GM12875 (cell line): Measurements from ENCODE around the gene GRIK4.
A peak's percentile ranks its signal among the peaks of the same experiment; 100 is the strongest.

Experiments used
- H3K4me3 ChIP-seq: one replicate; pipeline ENCODE4 v1.5.1; 2011; ENCODE audit warnings: low read depth, low read length, control low read depth
- TF ChIP-seq, protein P1 (sequence below): IDR thresholded peaks from 2 replicates; pipeline ENCODE4 v1.5.1; 2011; ENCODE audit warnings: low read depth, mild to moderate bottlenecking, control low read depth, inconsistent platforms, low read length, moderate library complexity, borderline replicate concordance; ENCODE audit not compliant: insufficient read depth

The GRIK4 gene

DNA sequence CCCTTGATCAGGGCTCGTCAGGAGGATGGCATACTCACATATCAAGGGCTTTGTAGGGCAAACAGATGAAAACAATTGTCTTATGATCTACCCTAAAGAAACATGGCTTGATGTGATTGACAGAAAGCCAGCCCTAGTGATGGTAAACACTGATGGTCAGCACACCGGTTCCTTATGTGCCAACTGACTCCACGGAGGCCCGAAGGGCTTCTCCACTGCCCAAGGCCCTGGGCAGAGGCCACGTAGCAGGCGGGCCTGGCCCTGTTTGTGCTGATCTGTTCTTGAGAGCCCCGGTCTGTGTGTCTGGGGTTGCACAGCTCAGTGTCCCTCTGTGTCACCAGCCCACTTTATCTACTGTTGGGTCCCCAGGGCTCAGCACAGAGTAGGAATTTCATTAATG is 115.2 kb downstream of the GRIK4 start:
- TF ChIP-seq, protein P1, sequence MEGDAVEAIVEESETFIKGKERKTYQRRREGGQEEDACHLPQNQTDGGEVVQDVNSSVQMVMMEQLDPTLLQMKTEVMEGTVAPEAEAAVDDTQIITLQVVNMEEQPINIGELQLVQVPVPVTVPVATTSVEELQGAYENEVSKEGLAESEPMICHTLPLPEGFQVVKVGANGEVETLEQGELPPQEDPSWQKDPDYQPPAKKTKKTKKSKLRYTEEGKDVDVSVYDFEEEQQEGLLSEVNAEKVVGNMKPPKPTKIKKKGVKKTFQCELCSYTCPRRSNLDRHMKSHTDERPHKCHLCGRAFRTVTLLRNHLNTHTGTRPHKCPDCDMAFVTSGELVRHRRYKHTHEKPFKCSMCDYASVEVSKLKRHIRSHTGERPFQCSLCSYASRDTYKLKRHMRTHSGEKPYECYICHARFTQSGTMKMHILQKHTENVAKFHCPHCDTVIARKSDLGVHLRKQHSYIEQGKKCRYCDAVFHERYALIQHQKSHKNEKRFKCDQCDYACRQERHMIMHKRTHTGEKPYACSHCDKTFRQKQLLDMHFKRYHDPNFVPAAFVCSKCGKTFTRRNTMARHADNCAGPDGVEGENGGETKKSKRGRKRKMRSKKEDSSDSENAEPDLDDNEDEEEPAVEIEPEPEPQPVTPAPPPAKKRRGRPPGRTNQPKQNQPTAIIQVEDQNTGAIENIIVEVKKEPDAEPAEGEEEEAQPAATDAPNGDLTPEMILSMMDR: no peak
- H3K4me3 ChIP-seq: no peak overlapping the region

DNA sequence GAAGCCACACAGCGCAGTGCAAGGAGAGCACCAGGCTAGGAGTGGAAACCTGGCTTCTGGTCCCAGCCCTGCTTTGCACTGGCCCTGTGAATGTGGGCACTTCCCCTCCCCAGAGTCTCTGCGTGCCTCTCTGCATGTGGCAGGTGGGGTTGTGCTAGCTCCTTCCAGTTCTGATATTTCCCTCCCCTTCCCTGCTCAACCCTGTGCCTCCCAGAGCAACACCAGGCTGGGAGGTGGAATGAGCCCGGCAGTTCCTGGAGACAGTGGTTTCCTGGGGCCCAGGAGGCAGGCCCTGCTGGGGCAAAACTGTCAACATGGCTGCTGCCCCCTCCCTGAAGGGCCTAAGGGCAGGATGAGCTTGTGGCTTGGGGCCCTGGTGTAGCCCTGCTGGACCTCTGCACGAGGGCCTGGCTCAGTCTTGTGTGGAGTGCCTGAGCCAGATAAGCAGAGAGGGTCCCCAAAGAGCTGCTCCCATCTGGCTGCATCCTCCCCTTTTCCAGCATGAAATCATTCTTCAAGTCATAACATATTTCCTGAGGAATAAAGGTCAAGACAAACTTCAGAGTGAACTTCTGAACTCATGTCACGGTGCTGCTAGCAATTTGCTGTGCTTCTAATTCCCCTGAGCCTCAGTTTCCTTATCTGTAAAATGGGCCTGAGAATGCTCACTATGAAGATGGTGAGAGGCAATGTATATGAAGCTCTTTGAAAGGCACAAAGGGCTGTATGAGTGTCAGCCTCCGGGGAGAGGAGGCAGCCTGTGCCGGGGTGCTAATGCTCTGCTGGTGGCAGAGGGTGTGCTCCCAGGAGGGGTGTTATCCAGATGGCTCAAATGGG is 116.0 kb downstream of the GRIK4 start:
- H3K4me3 ChIP-seq: no peak overlapping the region
- TF ChIP-seq, protein P1: no peak

DNA sequence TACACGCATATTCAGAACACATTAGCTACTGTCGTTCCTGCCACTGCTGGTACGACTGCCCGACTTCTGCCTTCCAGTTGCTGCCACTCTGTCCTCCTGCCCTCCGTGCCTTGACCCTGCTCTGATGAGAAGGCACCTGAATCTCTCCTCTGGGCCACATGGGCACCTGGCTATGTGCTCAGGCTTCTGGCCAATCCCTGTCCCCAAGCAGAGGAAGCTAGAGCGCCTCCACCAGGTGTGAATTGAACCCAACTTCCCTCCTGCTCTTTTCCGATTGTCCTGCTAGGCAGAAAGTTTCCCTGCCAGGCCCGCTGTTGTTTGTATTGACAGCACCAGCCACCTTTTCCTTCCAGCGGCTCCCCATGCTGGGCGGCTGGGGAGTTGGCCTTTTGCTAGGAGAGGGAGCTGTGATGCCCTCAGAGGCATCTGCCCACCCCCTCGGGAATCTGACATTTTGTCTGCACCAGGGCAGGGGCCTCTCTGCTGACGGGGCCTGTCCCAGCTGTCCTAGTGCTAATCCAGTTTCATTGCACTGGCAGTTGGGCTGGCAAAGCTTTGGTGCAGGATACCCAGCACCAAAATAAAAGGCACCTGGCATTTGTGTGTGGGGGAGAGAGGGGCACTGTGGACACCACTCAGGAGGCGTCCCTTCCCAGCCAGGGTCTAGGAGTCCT is 118.0 kb downstream of the GRIK4 start:
- TF ChIP-seq, protein P1: no peak
- H3K4me3 ChIP-seq: no peak overlapping the region

DNA sequence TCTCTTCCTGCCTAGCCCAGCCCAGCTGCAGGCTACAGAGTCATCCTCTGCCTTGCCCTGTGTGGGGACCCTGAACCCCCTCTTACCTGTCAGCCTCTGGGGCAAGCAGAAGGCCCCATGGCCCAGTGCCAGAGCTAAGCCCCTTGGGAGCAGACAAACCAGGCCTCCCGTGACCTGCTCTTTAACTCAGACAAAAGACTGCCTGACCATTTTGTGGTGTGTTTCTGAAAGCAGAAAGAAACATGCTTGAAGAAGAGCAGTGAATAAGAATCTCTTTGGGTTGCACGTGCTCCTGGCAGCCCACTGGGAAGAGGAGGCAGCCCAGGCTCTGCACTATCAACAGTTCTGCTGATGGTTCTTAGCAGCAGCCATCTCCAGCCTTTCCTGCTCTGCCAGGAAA is 118.6 kb downstream of the GRIK4 start:
- no peak overlapping the region for H3K4me3 ChIP-seq
- TF ChIP-seq, protein P1: no peak

DNA sequence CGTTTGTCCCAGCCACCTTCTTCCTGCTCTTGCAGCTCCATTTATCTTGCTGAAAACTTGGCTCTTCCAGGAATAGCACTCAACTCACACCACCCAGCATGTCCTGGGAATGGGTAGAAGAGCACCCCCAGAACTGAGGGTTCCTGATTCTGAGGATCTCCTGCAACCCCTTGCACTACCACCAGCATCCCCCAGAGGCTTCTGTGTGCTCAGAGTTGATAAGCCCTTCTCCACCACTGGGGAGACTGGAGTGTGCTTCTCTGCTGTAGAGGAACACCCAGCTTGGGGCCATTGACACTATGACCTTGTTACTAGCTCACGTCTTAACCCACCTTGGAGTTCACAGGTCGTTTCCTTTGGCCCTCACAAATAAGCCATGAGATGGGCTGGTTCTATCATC is 121.0 kb downstream of the GRIK4 start:
- TF ChIP-seq, protein P1: peak; percentile 64
- H3K4me3 ChIP-seq: no peak overlapping the region

DNA sequence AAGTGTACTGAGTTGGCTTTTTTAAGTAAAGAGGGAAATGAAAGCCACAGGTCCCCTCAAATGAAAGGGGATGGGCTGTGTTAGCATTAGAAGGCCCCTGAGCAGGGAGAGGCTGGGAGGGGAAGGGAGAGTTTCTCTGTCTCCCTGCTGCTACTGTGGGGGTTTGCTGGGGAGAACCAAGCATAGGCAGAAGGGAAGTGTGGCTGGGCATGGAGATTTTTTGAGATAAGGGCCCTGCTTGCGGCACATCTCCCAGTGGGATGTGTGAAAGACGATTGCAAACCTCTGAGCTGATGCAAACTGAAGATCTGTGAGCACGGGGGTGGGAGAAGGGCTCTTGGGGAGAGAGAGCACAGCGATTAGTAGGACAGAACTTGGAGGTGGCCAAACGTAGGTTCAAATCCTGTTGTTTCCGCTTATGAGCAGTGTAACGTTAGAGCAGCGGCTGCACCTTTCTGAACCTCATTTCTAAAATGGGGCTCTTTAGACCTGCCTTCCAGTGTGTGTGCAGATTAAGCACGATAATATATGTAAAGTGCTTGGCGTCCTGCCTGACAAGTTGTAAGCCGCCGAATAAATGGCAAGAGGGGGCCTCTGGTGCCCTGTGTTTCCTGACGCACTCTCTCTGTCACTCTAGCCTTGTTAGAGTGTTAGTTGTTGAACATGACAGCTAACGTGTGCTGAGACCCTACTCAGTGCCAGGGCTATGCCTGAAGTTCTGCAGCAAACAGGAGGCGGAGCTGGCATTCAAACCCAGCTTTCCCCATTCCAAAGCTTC is 122.3 kb downstream of the GRIK4 start:
- H3K4me3 ChIP-seq: no peak overlapping the region
- TF ChIP-seq, protein P1: no peak
